Uterus (tissue), 4 donors: ENCODE results near the gene TLCD3A. TPM values are rescaled to one million over a fixed set of nuclear protein-coding genes. Genes with fewer than 3 reads are reported as not detected.

Experiments
- DNase-seq, 2 donors: peaks; one replicate each; pipeline ENCODE4 v3.0.0-alpha.2; 2019 to 2020
- H3K27ac ChIP-seq, 2 donors: fragments of 200-600 bp; sonication (generic); 1 replicate in 1 of 2; 2 replicates in 1 of 2; pipeline ENCODE4 v1.5.1; 2016 to 2018
- H3K27me3 ChIP-seq, 2 donors: fragments of 200-600 bp; sonication (generic); one replicate each; pipeline ENCODE4 v1.5.1; 2018 to 2019; ENCODE audit warnings: control low read depth in 1 of 2
- H3K36me3 ChIP-seq, 2 donors: fragments of 200-600 bp; sonication (generic); one replicate each; pipeline ENCODE4 v1.5.1; 2019; ENCODE audit warnings: control low read depth in 1 of 2
- H3K4me1 ChIP-seq, 2 donors: fragments of 200-600 bp; sonication (generic); one replicate each; pipeline ENCODE4 v1.5.1; 2018 to 2019; ENCODE audit warnings: control low read depth in 1 of 2
- H3K4me3 ChIP-seq, 2 donors: fragments of 200-600 bp; sonication (generic); 1 replicate in 1 of 2; 2 replicates in 1 of 2; pipeline ENCODE4 v1.5.1; 2018 to 2019; ENCODE audit warnings: mild to moderate bottlenecking in 1 of 2
- H3K9me3 ChIP-seq, 2 donors: fragments of 200-600 bp; sonication (generic); one replicate each; pipeline ENCODE4 v1.5.1; 2019; ENCODE audit warnings: control low read depth in 1 of 2
- CTCF ChIP-seq, 4 experiments: fragments of 200-600 bp in 2 of 4; fragments of 450-650 bp in 2 of 4; sonication (generic) in 2 of 4; IDR thresholded peaks; one replicate each; pipeline ENCODE4 v1.5.1; 2016 to 2019; ENCODE audit warnings: antibody characterized with exemption in 4 of 4, mild to moderate bottlenecking in 2 of 4, moderate library complexity in 1 of 4
- POLR2A ChIP-seq, 2 donors: fragments of 450-650 bp; IDR thresholded peaks; one replicate each; pipeline ENCODE4 v1.6.1; 2016; ENCODE audit warnings: antibody characterized with exemption in 2 of 2, mild to moderate bottlenecking in 1 of 2, moderate library complexity in 1 of 2
- intact Hi-C: fragments of 100-400 bp; cut with DNase I; formaldehyde crosslinking; loops from one replicate; pipeline ENCODE4 v1.15.1; 2023; ENCODE audit warnings: low total_unique reads
- total RNA-seq, 4 donors: library from RNA; depleted of rRNA in 3 of 4; stranded (reverse); fragments of >200 nt in 3 of 4; gene quantifications; one replicate each; pipeline versions ENCODE4 v1.1.0 to v1.2.4, GENCODE V29; 2014 to 2023
- donor health status: DM: yes; HTN: yes; CAD: no.

The TLCD3A gene
- total RNA-seq, 4 donors from 2014 or later = 3.2 to 19.6 (median 15.6) TPM; not detected in 1

DNA sequence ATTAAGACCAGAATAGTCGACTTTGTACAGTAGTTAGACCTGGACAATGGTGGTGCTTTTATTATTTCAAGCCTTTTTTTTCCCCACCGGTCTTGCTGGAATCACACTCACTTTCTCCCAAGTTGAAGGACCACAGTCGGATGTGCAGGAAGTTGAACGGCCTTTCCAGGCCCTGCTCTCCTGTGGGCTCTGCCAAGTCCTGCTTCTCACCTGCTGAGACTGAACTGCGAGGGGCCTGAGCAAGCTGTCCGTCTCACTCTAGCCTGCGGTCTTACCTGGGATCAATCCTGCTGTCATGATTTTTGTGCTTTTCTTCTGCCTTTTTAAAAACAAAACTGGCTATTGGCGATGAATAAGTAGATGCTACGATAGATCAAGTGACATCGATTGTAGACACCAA lies 1.3 kb downstream of the TLCD3A start:
- H3K4me1 ChIP-seq = no peaks in the 10 kb centered on the region
- H3K36me3 ChIP-seq = no peaks in the 10 kb centered on the region
- no peak overlapping the region for H3K4me3 ChIP-seq
- no peaks in the 10 kb centered on the region for H3K9me3 ChIP-seq
- TF ChIP-seq POLR2A (IDR thresholded peaks at IDR 0.05) = no peak
- TF ChIP-seq CTCF (IDR thresholded peaks at IDR 0.05) = no peak
- no peaks in the 10 kb centered on the region for H3K27me3 ChIP-seq
- no peak overlapping the region for H3K27ac ChIP-seq
- intact Hi-C loops = no loop called here
- DNase-seq = no peak

DNA sequence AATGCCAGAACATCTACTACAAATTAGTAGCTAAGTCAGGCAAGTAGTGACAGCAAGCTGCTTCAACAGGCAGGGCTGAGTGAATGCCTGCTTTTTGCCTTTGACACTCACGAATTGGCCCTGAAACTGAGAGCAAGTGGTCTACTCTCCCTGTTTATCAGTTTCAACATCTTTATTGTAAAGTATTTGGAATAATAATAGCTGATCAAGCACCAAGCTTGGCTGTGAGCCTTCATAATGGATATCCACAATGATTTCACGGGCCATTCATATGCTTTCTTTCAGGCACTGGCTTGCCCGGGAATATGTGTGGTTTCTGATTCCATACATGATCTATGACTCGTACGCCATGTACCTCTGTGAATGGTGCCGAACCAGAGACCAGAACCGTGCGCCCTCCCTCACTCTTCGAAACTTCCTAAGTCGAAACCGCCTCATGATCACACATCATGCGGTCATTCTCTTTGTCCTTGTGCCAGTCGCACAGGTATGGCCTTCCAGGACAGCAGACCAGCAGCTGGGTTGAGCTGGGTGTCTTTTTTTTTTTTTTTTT lies 5.2 kb downstream of the TLCD3A start:
- Histone ChIP-seq H3K27me3 (no peaks in the 10 kb centered on the region), H3K36me3 (no peaks in the 10 kb centered on the region), H3K27ac (no peak overlapping the region), H3K9me3 (no peaks in the 10 kb centered on the region), H3K4me1 (no peaks in the 10 kb centered on the region), H3K4me3 (no peak overlapping the region)
- intact Hi-C loops = no loop called here
- no peak for TF ChIP-seq POLR2A (IDR thresholded peaks at IDR 0.05)
- TF ChIP-seq CTCF (IDR thresholded peaks at IDR 0.05) = no peak
- no peak for DNase-seq

DNA sequence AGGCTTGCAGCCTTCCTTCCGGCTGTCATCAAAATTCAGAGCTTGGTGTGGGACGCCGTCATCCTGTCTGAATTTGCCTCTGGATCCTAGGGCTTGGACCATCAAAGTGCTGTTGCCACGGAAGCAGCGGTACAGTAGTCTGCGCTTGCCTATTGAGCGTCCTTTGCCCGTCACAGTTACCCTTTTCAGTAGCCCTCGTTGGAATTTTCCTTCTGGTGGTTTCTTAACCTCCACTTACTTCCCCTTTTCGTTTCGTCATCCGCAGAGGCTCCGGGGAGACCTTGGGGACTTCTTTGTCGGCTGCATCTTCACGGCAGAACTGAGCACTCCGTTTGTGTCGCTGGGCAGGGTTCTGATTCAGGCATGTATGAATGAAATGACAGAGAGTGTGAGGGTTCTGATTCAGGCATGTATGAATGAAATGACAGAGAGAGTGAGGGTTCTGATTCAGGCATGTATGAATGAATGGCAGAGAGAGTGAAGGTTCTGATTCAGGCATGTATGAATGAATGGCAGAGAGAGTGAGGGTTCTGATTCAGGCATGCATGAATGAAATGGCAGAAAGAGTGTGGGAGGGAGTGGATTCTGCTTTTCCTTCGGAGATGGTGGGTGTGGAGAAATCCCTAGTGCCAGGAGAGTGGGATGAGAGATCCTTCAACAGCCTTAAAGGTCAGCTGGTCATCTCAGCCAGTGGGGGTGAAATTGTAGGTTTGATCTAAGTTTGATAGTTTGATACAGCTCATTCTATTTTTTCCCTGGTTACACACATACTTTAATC lies 8.0 kb downstream of the TLCD3A start:
- no peak for TF ChIP-seq POLR2A (IDR thresholded peaks at IDR 0.05)
- H3K27me3 ChIP-seq = no peaks in the 10 kb centered on the region
- H3K4me1 ChIP-seq = no peaks in the 10 kb centered on the region
- no peaks in the 10 kb centered on the region for H3K36me3 ChIP-seq
- H3K27ac ChIP-seq = no peak overlapping the region
- no peaks in the 10 kb centered on the region for H3K9me3 ChIP-seq
- H3K4me3 ChIP-seq = no peak overlapping the region
- intact Hi-C loops = no loop called here
- DNase-seq = no peak

DNA sequence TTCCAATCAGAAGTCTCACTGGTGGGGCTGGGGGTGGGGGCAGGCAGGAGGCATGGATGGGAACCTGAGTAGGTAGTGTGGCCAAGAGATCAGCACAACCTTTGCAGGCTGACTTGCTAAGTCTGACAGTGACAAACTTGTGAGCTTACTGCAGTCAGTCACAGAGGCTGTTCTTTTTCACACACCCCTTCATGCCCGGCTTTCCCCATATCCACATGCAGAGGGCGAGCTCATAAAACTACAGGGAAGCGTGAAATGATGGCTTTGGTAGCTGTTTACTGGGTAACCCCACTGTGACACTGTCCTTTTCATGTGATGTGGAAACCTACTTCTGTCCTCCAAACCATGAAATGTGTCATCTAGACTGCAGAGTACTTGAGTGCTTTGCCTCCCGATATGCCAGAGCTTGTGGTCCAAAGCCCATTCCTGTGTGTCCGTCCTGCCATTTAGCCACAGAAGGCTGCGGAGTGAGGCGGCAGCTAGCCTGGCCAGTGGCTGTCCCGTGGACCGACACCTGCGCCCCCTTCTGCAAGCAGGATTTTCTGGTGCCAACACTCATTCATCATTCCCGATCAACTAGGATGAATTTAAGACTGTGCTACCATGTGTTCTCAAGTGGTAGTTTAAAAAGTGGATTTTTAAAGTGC lies 9.9 kb downstream of the TLCD3A start:
- intact Hi-C loops = no loop called here
- no peaks in the 10 kb centered on the region for H3K9me3 ChIP-seq
- no peaks in the 10 kb centered on the region for H3K4me1 ChIP-seq
- TF ChIP-seq POLR2A (IDR thresholded peaks at IDR 0.05) (no peak), CTCF (IDR thresholded peaks at IDR 0.05) (no peak)
- DNase-seq = no peak
- H3K27me3 ChIP-seq = no peaks in the 10 kb centered on the region
- H3K4me3 ChIP-seq = no peak overlapping the region
- H3K36me3 ChIP-seq = no peaks in the 10 kb centered on the region
- no peak overlapping the region for H3K27ac ChIP-seq

DNA sequence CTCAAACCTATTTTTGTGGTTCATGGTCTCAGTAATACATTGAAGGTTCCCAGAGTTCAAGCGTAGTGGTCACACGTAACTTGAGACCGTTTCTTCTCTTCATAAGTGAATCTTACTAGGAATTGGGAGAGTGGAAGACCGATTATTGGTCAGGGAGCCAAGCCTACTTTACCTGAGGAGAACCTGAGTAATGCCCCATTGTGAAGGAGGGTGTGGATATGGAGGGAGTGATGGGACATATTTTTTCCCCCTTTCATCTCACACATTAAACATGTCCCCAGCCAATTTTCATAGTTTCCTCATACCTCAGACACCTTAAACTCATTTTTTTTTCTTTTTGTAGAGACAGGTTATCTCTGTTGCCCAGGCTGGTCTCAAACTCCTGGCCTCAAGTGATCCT lies 10.7 kb downstream of the TLCD3A start:
- no peak overlapping the region for H3K27ac ChIP-seq
- H3K4me3 ChIP-seq = no peak overlapping the region
- intact Hi-C loops = no loop called here
- no peaks in the 10 kb centered on the region for H3K4me1 ChIP-seq
- TF ChIP-seq POLR2A (IDR thresholded peaks at IDR 0.05) = no peak
- TF ChIP-seq CTCF (IDR thresholded peaks at IDR 0.05) = no peak
- no peaks in the 10 kb centered on the region for H3K36me3 ChIP-seq
- H3K27me3 ChIP-seq = no peaks in the 10 kb centered on the region
- DNase-seq = no peak
- H3K9me3 ChIP-seq = no peaks in the 10 kb centered on the region
